HG03460 (cell line): ENCODE results near the gene OVCH1.
"Not testable (repeated sequence)": the region's sequence is repeated elsewhere in the genome, so short reads cannot be mapped to it uniquely, and the experiment has no call there.

Source experiments
- ATAC-seq: cut with Tn5 transposase; IDR thresholded peaks from one replicate; pipeline ENCODE4 v1.9.1; 2021; ENCODE audit not compliant: unreplicated experiment

Gene OVCH1

DNA sequence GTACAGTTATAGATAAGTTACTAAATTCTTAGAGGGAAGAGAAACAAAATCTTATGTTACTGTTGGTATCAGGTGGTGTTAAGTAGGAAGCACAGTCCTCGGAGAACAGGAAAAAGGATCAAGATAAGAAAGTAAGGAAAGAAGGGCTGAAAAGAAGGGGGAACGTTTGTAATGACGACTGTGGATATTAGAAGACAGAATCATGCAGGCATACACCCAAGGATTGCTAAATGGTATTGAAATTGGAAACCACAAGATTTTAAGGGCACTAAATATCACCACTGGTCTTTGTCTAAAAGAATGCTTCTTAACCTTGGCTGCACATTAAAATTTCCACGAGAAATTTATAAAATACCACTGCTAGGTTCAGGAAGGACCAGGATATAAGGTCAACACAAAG is 82.4 kb downstream of the OVCH1 start:
- ATAC-seq, result no peak

DNA sequence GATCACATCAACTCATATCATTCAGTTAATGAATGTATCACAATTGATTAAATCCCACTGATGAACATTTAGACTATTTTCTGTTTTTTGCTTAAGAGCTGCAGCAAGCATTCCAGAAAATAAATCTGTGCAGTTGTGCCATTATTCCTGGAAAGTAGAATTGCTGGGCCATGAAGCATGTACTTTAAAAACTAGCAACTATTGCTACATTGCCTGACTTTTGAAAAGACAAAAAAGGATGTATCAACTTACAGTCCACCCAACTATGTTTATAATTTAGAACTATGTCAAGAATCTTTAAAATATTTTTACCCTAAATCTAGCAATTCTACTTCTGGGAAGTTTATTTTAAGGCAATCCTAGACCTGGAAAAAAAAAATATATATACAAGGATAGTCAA is 83.1 kb downstream of the OVCH1 start:
- no peak for ATAC-seq

DNA sequence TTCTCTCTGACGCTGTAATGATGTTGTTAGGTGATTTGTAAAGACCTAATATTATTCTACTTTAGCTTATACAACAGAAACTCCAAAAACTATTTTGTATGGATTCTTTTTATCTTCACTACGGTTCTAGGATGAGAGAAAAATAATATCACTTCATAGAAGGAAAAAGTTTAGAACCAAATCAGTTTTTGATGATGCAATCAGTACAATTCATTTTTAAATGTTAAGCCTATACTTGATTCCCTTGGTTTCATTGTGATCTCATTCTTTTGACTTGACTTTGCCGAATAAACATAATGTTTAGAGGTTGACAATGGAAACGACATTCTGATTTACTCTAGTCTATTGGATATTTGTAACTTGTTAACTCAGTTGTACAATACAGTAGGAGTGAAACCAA is 91.9 kb downstream of the OVCH1 start:
- ATAC-seq, result no peak

DNA sequence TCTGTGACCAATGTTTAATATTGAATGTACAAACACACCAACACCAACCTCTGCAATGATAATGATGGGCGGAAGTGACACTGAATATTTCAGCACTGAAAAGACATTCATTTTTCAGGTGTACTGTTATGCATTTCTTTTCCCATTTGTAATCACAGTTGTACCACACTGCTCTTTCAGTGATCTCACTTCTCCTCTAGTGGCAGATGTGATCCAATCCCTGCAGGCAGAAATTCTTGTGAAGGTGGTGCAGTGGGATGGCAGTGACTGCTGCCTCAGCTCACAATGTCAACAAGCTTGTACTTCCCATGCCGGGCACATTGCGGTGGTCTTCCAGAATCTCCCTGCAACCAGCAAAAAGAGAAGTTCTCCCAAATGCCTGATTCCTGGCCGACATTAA is 93.5 kb downstream of the OVCH1 start:
- ATAC-seq, result no peak

DNA sequence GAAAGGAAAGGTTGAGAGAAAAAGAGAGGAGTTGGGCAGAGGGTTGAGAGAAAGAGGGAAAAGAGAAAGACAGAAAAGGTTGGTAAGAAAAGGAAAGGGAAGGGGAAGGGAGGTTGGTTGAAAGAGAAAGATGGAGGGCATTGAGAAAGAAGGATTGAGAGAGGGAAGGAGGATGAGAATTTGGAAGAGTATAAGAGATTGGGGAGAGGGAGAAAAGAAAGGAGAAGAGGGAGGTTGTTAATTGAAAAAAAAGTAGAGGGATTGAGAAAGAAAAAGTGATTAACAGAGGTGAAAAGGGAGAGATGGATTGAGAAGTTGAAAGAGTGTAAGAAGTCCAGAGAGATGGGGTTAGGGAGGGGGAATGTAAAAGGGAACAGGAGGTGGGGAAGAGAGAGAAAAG is 95.0 kb downstream of the OVCH1 start:
- ATAC-seq, result no peak

DNA sequence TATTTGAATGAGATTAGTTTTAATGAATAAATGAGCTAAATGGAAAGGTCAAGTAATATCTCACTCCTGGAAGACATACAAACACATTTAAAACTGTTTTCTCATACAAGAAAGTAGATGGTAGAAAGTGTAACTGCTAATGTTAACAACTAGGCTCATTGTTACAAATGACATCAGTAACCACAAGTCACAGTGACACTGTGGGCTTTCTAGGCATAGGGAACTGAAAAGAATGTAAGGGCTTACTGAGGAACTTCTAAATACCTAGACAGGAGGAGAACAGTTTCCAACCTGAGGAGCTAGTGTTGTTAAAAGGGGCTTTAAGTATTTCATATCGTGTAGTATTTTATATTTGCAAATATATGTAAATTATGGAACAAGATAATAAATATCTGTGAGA is 99.0 kb downstream of the OVCH1 start:
- no peak for ATAC-seq

DNA sequence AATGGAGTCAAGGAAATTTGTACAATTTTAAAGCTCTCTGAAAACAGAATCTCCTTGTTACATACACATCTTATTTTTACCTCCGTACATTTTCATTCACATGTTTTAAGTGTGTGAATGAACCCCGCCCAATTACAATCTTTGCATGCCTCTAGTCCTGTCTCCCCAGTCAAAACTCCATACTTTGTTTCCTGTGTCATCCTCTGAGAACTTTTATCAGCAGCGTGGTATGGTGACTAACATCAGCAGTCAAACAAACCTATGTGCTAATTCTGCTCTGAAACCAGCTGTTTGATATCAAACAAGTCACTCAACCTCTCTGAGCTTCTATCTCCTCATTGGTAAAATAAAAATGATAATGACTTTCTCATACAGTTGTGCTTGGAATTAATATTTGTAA is 100.7 kb downstream of the OVCH1 start:
- no peak for ATAC-seq

DNA sequence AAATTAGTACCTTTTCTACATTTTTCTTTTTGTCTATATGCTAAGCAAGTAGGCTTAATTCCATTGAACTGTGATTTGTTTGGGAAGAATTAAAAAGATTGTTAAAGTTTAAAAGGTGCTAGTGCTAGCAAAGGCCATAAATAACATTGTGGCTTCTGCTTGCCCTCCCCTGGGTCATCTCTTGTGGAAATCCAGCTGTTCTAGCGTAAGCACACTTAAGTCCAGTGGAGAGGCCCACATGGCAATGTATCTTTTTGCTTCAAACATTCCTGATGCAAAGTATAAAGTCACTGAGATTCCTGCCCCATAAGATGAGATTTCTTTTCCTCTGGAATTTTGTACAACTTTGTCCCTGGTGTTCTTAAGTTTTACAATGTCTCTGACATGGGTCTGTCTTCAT is 102.1 kb downstream of the OVCH1 start:
- no peak for ATAC-seq

DNA sequence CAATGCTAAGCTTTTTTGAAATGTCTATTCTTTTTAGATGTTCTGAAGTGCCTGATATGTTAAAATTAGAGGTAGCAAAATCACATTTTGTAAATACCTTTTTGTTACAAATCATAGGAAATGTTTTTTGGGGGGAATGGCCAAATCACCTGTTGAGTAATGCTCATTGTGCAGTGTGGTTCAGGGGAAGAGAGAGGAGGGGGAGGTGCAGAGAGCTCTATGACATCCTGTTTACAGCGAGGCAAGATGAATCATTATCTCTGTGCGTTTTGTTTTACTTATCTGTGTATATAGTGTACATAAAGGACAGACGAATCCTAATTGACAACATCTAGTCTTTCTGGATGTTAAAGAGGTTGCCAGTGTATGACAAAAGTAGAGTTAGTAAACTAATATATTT is 107.1 kb downstream of the OVCH1 start:
- ATAC-seq, result not testable (repeated sequence)

DNA sequence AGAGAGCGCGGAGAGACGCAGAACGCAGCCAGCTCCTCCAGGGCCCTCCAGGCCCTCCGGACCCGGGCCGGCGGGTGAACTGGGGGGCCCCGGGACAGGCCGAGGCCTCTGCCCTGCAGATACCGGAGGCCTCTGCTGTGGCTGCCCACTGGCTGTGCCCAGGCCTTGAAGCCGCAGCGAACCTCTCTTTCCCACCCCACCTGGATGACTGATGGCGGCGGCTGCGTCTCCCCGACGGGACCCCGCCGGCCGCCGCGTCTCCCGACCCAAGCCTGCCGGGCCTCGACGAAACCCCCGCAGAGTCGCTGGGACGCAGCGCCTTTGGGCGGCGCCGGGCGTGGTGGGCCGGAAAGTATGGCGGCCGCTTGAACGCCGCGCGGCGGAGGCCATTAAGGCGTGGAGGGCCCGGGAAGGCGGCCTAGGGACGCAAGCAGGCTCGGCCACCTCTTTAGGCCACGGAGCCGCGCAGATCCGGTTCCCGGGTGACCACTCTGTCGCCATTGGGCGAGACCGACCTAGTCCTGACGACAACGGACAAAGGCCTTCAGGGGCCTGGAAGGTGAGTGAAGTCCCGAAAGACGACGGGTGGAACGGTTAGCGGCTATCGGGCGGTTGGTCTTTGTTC is 108.1 kb downstream of the OVCH1 start:
- ATAC-seq, result no peak

DNA sequence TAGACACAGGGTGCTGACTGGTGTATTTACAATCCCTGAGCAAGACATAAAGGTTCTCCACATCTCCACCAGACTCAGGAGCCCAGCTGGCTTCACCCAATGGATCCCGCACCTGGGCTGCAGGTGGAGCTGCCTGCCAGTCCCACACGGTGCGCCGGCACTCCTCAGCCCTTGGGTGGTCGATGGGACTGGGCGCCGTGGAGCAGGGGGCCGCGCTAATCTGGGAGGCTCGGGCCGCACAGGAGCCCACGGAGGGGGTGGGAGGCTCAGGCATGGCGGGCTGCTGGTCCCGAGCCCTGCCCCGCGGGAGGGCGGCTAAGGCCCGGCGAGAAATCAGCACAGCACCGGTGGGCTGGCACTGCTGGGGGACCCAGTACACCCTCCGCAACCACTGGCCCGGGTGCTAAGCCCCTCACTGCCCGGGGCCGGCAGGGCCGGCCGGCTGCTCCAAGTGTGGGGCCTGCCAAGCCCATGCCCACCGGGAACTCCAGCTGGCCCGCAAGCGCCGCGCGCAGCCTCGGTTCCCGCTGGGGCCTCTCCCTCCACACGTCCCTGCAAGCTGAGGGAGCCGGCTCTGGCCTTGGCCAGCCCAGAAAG is 111.3 kb downstream of the OVCH1 start:
- not testable (repeated sequence) for ATAC-seq

DNA sequence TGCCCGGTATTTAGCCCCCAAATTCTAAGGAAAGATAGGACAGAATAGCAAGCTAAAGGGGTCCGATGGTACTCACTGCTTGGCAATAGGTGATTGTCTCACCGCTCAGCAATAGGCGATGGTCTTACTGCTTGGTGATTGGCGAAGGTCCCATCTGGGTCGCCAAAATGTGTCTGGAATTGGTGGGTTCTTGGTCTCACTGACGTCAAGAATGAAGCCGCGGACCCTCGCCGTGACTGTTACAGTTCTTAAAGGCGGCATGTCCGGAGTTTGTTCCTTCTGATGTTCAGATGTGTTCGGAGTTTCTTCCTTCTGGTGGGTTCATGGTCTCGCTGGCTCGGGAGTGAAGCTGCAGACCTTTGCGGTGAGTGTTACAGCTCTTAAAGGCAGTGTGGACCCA is 112.3 kb downstream of the OVCH1 start:
- not testable (repeated sequence) for ATAC-seq

DNA sequence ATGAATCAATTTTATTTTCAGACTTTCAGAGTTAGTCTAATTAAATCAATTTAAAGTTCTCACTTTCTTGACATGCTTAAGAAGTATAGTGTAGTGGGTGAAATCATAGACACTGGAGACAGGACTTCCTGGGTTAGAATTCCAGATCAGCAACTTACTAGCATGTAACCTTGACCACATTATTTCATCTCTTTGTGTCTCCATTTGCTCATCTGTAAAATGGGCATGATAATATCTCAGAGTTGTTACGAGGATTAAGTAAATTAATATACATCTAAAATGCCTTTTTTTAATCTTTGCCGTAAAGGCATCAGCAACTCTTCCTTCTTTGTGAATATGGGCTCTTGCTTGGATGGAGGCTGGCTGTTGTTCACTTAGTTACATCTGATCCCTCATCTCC is 115.2 kb downstream of the OVCH1 start:
- no peak for ATAC-seq

DNA sequence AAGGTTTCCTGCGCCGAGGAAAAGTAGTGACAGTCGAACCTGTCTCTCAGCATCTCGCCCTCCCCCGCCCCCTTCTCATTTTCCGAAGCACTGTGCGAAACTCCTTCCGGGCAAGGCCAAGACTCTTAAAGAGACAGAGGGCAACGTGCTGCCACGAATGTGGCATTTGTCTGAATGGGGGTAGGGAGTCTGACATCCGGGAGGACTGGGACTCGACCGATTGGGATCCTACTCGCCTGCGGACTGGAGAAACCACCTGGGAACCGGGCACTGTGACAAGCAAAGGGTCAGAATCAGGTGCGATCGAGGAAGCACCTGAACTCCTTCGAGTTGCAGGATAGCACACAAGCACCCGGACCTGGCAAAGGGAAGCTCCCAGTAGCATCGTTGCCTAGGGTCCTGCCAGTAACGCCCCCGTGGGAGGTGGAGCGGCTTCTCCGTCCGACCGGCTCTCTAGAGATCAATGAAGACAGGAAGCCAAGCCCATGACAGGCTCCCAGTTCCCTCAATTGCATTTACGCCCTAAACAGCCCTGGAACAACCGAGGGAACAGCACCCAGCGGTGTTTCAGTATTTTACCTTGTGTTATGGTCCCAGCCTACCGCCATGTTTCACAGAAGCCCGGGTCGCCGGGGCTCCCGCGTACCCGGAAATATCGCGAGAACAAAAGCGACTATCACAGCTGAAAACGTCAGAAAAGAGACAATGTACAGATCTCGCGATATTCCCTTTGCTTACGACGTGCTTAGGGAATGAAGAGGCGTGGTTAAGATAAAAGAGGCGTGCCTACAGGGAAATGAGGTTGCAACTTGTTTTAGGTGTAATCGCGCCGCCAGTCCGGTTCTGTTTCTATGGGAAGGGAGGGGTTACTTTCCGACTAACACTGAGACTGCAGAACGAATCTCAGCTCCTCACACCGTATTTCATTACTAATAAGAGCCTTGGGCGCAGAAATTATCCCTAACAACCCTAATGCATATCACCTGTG is 116.7 kb downstream of the OVCH1 start, which contains the start of gene ERGIC2:
Gene ERGIC2 (minus strand): TSS at position 637 of the 988 bp plus-strand sequence. CDS start 9,539 bp downstream, outside the sequence.
- peak; percentile 97 for ATAC-seq
